ENCODE results near the gene RFFL.
A peak's percentile ranks its signal among the peaks of the same experiment; 100 is the strongest.

RFFL gene

DNA sequence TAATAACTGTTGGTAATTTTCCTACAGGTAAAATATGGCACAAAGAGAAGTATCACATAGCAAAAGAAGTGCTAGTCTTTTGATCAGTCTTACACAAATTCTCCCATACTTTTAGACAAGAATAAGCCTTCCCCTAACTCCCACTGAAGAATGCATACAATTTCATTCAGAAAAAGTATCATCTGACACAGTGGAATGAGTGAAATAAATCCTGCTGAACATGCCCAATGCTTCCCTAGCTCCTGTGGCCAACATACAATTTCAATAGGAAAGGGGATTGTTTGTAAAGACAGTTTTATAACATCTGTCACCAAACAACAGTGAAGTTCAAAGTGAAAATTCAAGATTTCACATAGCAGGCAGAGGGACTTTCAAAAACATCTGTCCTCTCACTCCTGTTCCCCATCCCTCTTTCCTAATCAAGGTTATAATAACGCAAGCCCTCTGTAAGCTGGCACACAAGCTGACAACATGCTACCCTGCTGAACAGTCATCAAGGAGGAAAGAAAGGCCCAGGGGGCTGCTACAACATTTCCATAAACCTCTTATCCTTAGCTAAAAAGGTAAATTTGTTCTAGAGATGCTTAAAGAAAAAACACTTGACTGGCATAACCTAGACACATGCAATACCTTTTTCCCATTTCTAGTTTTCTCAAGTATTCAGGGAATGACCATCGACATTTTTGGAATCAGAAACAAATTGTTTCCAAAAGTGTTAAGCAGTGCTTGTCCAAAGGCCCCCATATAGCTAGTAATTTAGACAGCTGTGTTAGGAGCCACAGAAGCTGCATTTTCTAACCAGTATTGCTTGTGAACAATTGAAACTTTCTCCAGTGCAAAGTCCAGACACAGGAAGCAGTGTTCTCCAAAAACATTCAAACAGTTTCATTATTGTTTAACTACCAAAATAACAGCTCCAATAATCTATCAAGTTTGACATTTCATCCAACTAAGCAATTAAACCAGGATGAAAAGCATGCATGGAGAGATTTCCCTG is 11.5 kb upstream of the RFFL start:
- Mint-ChIP-seq H3K4me1 (peaks cover 59% of the 10 kb centered on the region), H3K9me3 (no peaks in the 10 kb centered on the region)

DNA sequence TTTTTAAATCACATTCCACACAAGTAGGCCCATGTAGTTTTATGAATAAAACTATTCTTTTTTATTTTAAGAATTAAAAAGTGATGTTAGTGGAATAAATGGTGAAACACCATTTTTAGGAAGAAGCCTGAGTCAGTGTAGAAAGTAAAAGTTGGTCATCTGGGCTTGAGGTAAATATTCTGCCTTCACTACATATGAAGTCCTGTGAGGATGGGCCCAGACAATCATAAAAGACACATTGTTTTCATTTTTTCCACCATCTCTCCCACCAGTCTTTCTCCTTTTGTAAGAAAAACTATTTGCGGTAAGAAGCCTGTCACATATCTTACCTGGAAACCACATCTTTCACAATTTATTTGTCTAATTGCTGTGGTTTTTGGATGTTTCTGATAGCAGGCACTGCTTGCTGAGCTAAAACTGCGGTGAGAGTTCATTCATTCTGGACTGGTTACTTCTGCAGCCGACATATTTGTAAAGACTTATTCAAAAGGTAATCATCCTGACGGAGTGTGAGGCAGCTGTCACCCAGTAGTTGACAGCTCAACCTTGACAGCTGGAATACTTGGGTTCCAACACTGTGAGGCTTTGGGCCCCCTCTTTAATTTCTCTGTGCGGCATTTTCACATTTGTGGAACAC is 10.6 kb upstream of the RFFL start:
- H3K4me3 Mint-ChIP-seq, result peak overlapping the region; percentile 6
- ATAC-seq (replicated peaks; ENCODE audit: extremely low read depth, poor library complexity, severe bottlenecking), result peak; percentile 22

More for the DNA sequence above, 11.5 kb upstream of the RFFL start:
- ATAC-seq (replicated peaks; ENCODE audit: extremely low read depth, poor library complexity, severe bottlenecking), result no peak
- Mint-ChIP-seq H3K36me3 (ENCODE audit: insufficient read depth) (peaks cover 7% of the 10 kb centered on the region), H3K4me3 (no peak overlapping the region), H3K27ac (ENCODE audit: low read depth) (peak overlapping the region; percentile 1), H3K27me3 (no peaks in the 10 kb centered on the region)
- DNase-seq (ENCODE audit: low spot score in 2 of 2), result no peak

DNA sequence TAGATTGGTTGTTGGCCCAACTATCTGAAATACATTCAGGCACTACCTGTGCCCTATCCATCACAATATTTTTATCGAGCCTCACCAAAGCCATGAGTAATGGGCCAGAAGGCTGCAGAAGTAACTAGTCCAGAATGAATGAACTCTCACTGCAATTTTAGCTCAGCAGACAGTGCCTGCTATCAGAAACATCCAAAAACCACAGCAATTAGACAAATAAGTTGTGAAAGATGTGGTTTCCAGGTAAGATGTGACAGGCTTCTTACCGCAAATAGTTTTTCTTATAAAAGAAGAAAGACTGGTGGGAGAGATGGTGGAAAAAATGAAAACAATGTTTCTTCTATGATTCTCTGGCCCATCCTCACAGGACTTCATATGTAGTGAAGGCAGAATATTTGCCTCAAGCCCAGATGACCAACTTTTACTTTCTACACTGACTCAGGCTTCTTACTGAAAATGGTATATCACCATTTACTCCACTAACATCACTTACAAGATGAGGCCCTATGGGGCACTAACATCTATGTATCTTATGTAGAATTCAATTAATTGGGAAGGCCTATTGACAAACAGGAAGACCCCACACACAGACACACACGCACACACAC is 9.8 kb upstream of the RFFL start:
- ATAC-seq (replicated peaks; ENCODE audit: extremely low read depth, poor library complexity, severe bottlenecking) (peak; percentile 63), DNase-seq (ENCODE audit: low spot score in 2 of 2) (no peak)
- H3K36me3 Mint-ChIP-seq (ENCODE audit: insufficient read depth), result peaks cover 10% of the 10 kb centered on the region
- peaks cover 65% of the 10 kb centered on the region for H3K4me1 Mint-ChIP-seq
- no peaks in the 10 kb centered on the region for H3K9me3 Mint-ChIP-seq
- no peaks in the 10 kb centered on the region for H3K27me3 Mint-ChIP-seq
- peak overlapping the region; percentile 6 for H3K4me3 Mint-ChIP-seq
- H3K27ac Mint-ChIP-seq (ENCODE audit: low read depth), result peak overlapping the region; percentile 12

More for the DNA sequence above, 10.6 kb upstream of the RFFL start:
- Mint-ChIP-seq H3K4me1 (peaks cover 59% of the 10 kb centered on the region), H3K36me3 (ENCODE audit: insufficient read depth) (peaks cover 7% of the 10 kb centered on the region), H3K9me3 (no peaks in the 10 kb centered on the region), H3K27ac (ENCODE audit: low read depth) (peak overlapping the region; percentile 12), H3K27me3 (no peaks in the 10 kb centered on the region)
- DNase-seq (ENCODE audit: low spot score in 2 of 2), result no peak

DNA sequence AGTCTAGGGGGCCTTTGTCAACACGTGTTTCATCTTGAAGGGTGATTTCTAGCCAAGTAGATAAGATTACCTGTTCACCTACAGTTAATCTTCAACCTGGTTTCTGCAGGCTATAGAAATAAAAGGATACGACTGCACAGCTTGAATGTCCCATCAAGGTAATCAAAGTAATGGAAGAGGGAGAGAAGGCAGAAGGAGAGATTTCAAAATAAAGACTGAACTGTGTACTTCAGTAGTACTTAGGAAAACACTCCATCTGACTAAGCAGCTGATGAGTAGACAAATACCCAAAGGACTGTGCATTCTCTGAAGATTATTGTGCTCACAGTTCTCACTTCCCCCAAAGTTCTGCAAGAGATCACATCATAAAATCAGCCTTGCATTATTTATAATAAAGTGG is 5.8 kb upstream of the RFFL start:
- Mint-ChIP-seq H3K4me3 (no peak overlapping the region), H3K9me3 (no peaks in the 10 kb centered on the region), H3K27me3 (no peaks in the 10 kb centered on the region), H3K27ac (ENCODE audit: low read depth) (no peak overlapping the region), H3K36me3 (ENCODE audit: insufficient read depth) (peaks cover 16% of the 10 kb centered on the region), H3K4me1 (peaks cover 54% of the 10 kb centered on the region)
- ATAC-seq (replicated peaks; ENCODE audit: extremely low read depth, poor library complexity, severe bottlenecking) (no peak), DNase-seq (ENCODE audit: low spot score in 2 of 2) (no peak)

DNA sequence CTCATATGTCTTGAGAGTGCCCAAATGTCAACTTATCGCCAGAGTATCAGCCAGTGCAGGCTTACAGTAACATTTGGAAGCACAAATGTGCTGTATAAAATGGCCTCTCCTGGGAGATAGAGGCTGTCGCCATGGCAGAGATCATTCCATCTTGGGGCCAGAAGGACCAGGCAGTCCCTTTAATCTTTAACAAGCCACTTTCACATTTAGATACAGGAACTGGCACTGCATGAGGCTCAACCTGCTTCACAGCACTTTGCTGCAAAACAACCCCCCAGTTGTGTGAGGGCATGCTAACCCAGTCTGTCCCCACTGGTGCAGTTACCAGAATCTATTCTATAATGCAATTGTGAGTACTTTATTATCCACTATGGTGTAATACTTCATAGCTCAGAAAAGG is 4.7 kb upstream of the RFFL start:
- ATAC-seq (replicated peaks; ENCODE audit: extremely low read depth, poor library complexity, severe bottlenecking) (no peak), DNase-seq (ENCODE audit: low spot score in 2 of 2) (no peak)
- no peak overlapping the region for H3K4me3 Mint-ChIP-seq
- H3K27ac Mint-ChIP-seq (ENCODE audit: low read depth), result peak overlapping the region; percentile 29
- peaks cover 18% of the 10 kb centered on the region for H3K36me3 Mint-ChIP-seq (ENCODE audit: insufficient read depth)
- no peaks in the 10 kb centered on the region for H3K27me3 Mint-ChIP-seq
- no peaks in the 10 kb centered on the region for H3K9me3 Mint-ChIP-seq
- peaks cover 54% of the 10 kb centered on the region for H3K4me1 Mint-ChIP-seq

DNA sequence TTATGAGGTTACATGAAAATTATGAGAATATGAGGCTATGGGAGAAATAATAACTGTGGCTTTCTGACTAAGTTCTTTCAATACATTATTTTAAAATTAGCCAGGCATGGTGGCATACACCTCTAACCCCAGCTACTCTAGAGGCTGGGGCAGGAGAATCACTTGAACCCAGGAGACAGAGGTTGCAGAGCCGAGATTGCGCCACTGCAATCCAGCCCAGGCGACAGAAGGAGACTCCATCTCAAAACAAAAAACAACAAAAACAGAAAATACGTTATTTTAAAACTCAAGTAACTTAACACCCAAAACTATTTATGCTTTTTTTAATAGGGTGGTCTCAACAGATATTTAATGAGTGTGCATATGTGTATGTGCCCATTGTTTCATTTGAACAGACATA is 2.4 kb upstream of the RFFL start:
- Mint-ChIP-seq H3K4me3 (no peak overlapping the region), H3K4me1 (peaks cover 52% of the 10 kb centered on the region), H3K36me3 (ENCODE audit: insufficient read depth) (peaks cover 15% of the 10 kb centered on the region), H3K9me3 (no peaks in the 10 kb centered on the region), H3K27me3 (no peaks in the 10 kb centered on the region), H3K27ac (ENCODE audit: low read depth) (no peak overlapping the region)
- no peak for ATAC-seq (replicated peaks; ENCODE audit: extremely low read depth, poor library complexity, severe bottlenecking)
- no peak for DNase-seq (ENCODE audit: low spot score in 2 of 2)

DNA sequence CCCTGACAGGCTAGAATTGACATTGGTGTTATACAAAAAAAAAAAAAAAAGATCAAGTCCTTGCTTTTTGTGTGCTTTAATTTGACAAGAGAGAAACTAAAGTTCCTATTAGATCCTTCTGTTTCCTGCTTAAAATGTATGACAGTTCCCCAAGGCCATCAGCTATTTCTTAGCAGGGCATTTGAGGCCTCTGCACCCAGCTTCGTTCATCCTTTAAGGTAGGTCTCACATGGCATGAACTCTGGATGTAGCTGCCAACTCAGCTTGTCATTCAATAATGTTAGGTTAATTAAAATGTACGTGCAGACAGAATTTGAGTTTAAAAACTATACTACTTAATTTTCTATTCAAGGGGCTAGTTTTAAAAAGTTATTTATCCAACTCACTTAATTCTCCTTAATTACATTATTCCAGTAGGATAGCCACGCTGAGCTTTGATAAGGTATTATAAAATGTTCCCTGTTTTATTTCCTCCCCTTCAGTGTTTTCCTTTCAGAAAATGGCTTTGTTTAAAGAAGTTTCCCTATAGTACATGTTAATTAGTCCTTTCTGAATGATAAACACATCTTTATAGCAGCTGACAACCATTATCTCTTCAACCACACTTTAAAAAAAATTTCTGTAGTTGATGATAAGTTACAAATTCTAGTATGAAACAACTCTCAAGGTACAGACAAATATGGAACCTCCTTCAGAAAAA is 1.2 kb upstream of the RFFL start:
- H3K4me3 Mint-ChIP-seq, result no peak overlapping the region
- peak overlapping the region; percentile 86 for H3K27ac Mint-ChIP-seq (ENCODE audit: low read depth)
- no peaks in the 10 kb centered on the region for H3K27me3 Mint-ChIP-seq
- H3K4me1 Mint-ChIP-seq, result peaks cover 57% of the 10 kb centered on the region
- ATAC-seq (replicated peaks; ENCODE audit: extremely low read depth, poor library complexity, severe bottlenecking) (no peak), DNase-seq (ENCODE audit: low spot score in 2 of 2) (no peak)
- H3K36me3 Mint-ChIP-seq (ENCODE audit: insufficient read depth), result peaks cover 17% of the 10 kb centered on the region
- no peaks in the 10 kb centered on the region for H3K9me3 Mint-ChIP-seq

DNA sequence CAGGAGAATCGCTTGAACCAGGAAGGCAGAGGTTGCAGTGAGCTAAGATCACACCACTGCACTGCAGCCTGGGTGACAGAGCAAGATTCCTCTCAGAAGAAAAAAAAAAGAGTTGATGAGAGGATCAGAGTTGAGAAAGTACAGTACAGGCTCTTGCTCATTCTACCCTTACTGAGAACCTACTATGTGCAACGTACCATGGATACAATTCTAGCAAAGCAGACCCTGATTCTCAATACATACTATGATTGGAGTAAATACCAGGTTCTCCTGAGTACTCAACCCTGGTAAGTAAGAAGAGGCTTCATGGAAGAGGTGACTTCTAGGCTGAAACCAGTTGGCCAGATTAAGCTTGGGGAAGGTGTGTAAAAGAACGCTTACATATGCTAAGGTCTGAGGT is 1.2 kb downstream of the RFFL start:
- Mint-ChIP-seq H3K4me1 (peaks cover 52% of the 10 kb centered on the region), H3K9me3 (no peaks in the 10 kb centered on the region), H3K4me3 (peak overlapping the region; percentile 72), H3K27me3 (no peaks in the 10 kb centered on the region), H3K36me3 (ENCODE audit: insufficient read depth) (peaks cover 21% of the 10 kb centered on the region), H3K27ac (ENCODE audit: low read depth) (peak overlapping the region; percentile 86)
- DNase-seq (ENCODE audit: low spot score in 2 of 2), result no peak
- no peak for ATAC-seq (replicated peaks; ENCODE audit: extremely low read depth, poor library complexity, severe bottlenecking)

DNA sequence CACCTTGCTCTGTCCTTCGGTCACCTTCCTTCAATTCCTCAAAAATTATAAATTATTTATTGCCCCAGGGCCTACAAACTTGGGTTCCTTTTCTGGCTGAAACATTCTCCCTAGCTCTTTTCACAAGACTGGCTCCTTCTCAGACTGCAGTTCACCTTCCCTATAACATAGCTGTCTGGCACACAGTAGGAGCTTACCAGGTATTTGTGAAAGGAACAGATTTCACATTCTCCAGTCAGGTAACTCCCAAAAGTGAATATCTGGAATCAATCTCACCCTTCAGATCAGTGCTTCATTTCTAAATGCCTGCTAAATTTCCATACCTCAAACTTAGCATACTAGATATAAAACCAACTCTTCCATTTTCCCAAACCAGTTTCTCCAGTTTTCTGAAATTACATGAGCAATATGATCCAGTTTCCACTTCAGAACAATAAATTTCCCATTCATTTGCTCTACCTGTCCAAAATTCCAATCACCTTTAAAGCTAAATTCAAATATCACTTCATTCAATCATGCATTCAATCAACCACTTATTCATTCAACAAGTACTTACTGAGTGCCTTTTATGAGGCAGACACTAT is 6.1 kb downstream of the RFFL start:
- Mint-ChIP-seq H3K4me1 (peaks cover 66% of the 10 kb centered on the region), H3K9me3 (no peaks in the 10 kb centered on the region), H3K4me3 (no peak overlapping the region), H3K27ac (ENCODE audit: low read depth) (peak overlapping the region; percentile 68), H3K27me3 (no peaks in the 10 kb centered on the region), H3K36me3 (ENCODE audit: insufficient read depth) (peaks cover 20% of the 10 kb centered on the region)
- ATAC-seq (replicated peaks; ENCODE audit: extremely low read depth, poor library complexity, severe bottlenecking) (no peak), DNase-seq (ENCODE audit: low spot score in 2 of 2) (no peak)

DNA sequence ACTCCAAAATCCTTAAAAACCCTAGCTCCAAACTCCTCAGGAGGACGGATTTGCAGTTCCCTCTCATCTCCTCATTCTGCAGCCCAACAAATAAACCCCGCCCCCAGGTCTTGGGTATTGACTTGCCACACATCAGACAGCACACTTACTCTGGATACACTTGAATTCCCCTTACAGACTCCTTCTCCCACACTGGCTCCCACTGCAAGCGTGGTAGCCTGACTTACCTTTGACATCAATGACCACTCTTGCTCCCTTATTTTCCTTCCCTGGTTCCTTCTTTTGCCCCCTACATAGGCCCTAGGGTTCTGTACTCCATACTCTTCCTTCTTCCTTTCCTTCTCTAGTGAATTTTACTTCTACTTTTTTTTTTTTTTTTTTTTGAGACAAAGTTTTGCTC is 7.5 kb downstream of the RFFL start:
- Mint-ChIP-seq H3K4me1 (peaks cover 75% of the 10 kb centered on the region), H3K4me3 (no peak overlapping the region), H3K27ac (ENCODE audit: low read depth) (peak overlapping the region; percentile 68), H3K36me3 (ENCODE audit: insufficient read depth) (peaks cover 21% of the 10 kb centered on the region), H3K9me3 (no peaks in the 10 kb centered on the region), H3K27me3 (no peaks in the 10 kb centered on the region)
- DNase-seq (ENCODE audit: low spot score in 2 of 2), result no peak
- no peak for ATAC-seq (replicated peaks; ENCODE audit: extremely low read depth, poor library complexity, severe bottlenecking)

DNA sequence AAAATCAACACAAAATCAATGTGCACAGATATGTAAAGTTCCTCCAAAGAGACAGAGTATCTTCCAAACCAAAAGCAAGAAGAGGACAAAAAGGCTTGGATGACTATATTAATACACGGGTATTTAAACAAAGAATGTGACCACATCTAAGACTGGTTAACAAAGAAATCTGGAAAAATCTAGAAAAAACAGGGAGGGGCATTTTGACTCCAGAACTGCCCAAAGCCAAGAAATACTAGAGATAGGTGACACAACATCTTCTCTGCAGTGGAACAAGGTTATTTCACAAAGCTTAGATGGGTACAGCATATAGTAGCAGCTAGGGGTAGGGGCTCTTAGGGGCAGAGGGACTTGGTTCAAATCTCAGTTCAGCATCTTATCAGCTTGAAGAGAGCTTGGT is 10.3 kb downstream of the RFFL start:
- H3K9me3 Mint-ChIP-seq, result no peaks in the 10 kb centered on the region
- peaks cover 80% of the 10 kb centered on the region for H3K4me1 Mint-ChIP-seq
- H3K27me3 Mint-ChIP-seq, result no peaks in the 10 kb centered on the region
- DNase-seq (ENCODE audit: low spot score in 2 of 2), result no peak
- peaks cover 13% of the 10 kb centered on the region for H3K36me3 Mint-ChIP-seq (ENCODE audit: insufficient read depth)
- ATAC-seq (replicated peaks; ENCODE audit: extremely low read depth, poor library complexity, severe bottlenecking), result no peak
- H3K4me3 Mint-ChIP-seq, result peak overlapping the region; percentile 53
- peak overlapping the region; percentile 96 for H3K27ac Mint-ChIP-seq (ENCODE audit: low read depth)

DNA sequence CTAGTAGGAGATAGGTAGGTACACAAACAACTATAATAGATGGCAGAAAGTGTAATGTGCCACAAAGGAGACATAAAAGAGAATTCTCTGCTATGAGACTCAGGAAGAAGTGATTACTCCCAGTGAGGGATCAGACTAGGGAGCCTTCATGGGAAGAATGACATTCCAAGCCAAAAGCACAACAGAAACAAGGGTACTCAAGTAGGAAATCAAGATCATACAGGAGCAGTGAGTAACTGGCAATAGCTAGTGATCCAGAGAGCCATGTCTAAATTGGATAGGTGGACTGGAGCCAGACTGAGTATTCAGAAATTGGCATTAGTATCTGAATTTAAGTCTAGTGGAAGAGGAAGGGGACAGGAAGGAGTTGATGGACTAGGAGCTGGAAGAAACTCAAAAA is 10.7 kb downstream of the RFFL start:
- Mint-ChIP-seq H3K27ac (ENCODE audit: low read depth) (peak overlapping the region; percentile 96), H3K4me3 (peak overlapping the region; percentile 53), H3K27me3 (no peaks in the 10 kb centered on the region), H3K36me3 (ENCODE audit: insufficient read depth) (peaks cover 13% of the 10 kb centered on the region), H3K4me1 (peaks cover 77% of the 10 kb centered on the region), H3K9me3 (no peaks in the 10 kb centered on the region)
- DNase-seq (ENCODE audit: low spot score in 2 of 2) (no peak), ATAC-seq (replicated peaks; ENCODE audit: extremely low read depth, poor library complexity, severe bottlenecking) (no peak)
